ENCODE results near the gene PRSS33.

PRSS33 gene

GRCh38 chr16:2743007-2743810 is 44.2 kb downstream of the PRSS33 start:
- no peak for DNase-seq (ENCODE audit: low read depth in 1 of 2, low spot score in 1 of 2)

GRCh38 chr16:2742323-2743006 is 44.9 kb downstream of the PRSS33 start:
- no peak for DNase-seq (ENCODE audit: low read depth in 1 of 2, low spot score in 1 of 2)

DNA sequence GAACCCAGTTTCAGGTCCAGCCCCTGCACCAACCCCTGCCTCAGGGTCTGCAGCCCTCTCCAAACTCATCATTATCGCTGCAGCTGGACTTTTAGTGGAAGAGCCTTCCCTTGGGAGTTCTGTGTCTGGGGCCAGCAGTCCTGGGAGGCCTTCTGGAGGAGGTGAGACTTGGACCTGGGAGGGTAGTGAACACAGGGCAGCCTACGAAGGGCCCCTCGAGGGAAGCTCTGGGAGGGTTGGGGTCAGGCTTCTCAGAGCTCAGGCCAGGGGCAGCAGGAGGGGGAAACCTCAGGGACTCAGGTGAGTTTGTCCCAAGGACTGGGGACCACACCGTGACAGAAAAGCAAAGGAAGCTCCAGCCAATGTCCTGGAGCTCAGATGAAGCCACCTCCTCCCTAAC is 46.2 kb downstream of the PRSS33 start:
- no peak for DNase-seq (ENCODE audit: low read depth in 1 of 2, low spot score in 1 of 2)

DNA sequence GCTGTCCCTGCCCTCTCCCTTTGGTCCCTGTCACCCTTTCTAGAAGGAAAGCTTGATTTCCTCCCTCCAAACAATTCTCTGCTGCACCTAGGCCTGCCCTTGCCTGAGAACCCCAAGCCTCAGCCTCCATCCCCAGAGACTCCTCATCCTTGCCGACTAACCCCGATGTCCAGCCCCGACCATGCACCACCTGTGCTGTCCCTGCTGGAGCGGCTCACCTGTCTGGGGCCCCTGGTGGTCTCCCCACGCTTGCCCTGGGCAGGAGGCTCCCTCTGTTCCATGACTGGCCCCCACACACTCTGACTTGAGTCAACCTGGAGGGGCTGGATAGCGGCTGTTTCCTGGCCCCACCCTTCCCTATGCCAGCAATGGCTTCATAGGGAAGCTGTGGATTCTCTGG is 46.9 kb downstream of the PRSS33 start:
- no peak for DNase-seq (ENCODE audit: low read depth in 1 of 2, low spot score in 1 of 2)

- no peak for DNase-seq (ENCODE audit: low read depth in 1 of 2, low spot score in 1 of 2)
Observed at GRCh38 chr16:2739625-2740430, 47.5 kb downstream of the PRSS33 start.

DNA sequence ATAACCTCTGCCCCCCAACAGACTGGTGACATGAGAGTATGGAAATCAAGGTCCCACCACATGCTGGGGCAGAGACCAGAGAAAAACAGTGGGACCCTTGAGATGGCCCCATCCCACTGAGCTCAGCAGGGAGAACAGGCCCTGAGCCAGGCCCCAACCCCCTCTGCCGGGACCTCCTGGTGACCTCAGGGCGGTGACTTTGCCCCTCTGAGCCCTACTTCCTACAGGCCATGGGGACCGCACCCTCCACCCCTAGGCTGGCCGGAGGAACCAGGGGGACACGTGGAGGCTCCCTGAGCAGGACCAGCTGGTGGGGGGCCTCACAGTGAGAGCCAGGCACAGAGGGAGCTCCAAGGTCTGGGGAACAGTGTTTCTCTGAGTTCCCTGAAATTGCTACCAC is 48.7 kb downstream of the PRSS33 start:
- no peak for DNase-seq (ENCODE audit: low read depth in 1 of 2, low spot score in 1 of 2)

- DNase-seq (ENCODE audit: low read depth in 1 of 2, low spot score in 1 of 2) = no peak
Observed at GRCh38 chr16:2737895-2738418, 49.4 kb downstream of the PRSS33 start.

DNA sequence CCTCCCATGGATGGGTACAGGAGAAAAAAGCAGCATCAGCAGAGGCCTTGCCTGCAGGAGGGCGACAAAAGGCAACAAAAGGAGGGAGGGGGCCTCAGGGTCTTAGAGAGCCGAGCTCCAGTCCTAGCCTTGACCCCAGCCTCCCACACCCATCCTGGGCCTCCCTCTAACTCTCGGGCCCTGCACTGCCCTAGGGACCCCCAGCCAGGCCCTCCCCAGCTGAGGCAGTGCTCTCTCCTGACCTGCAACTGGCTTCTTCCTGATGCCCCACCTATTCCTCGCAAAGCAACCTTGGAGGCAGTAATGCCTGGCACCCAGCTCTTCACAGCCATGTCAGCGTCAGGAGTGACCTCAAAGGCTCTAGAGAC is 50.1 kb downstream of the PRSS33 start:
- DNase-seq (ENCODE audit: low read depth in 1 of 2, low spot score in 1 of 2) = no peak

- DNase-seq (ENCODE audit: low read depth in 1 of 2, low spot score in 1 of 2) = no peak
Observed at GRCh38 chr16:2736476-2737237, 50.7 kb downstream of the PRSS33 start.

DNA sequence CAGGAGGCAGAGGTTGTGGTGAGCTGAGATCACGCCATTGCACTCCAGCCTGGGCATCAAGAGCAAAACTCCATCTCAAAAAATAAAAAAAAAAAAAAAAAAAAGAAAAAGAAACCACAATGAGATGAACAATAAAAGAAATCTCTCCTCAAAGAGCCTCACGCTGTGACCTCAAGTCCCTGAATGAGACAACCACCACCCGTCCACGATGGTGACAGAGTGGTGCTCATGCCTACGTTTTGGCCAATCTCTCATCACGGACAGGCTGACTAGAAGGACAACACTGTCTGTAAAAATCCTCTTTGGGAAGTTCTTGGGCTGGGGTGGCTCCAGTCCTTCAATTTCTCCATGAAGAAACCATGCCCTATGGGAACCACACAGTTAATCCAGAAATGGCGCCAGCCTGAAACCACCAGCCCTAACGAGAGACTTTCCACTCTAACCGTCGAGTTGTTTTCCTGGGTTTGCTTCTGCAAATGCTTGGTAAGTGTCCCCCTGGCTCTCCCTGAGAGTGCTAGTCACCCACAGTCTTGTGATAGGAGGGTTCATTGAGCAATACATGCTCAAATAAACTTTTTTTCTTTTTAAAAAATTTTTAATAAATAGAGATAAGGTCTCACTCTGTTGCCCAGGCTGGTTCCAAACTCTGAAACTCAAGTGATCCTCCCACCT is 52.4 kb downstream of the PRSS33 start:
- DNase-seq (ENCODE audit: low read depth in 1 of 2, low spot score in 1 of 2) = no peak
